LNCaP clone FGC (cell line): ENCODE data around the gene TM4SF4.

Experiments used
- DNase-seq: peaks from one replicate; pipeline ENCODE4 v3.0.0-alpha.2; 2011; ENCODE audit warnings: low read depth
- H3K4me3 ChIP-seq: 2 replicates; pipeline ENCODE4 v1.5.1; 2011; ENCODE audit warnings: mild to moderate bottlenecking, low read depth, low read length, control low read depth
- TF ChIP-seq, protein P1 (sequence below): IDR thresholded peaks from 2 replicates; pipeline ENCODE4 v1.5.1; 2012; ENCODE audit warnings: mild to moderate bottlenecking; ENCODE audit not compliant: control insufficient read depth, insufficient read depth; ENCODE audit errors: extremely low read depth

The TM4SF4 gene

DNA sequence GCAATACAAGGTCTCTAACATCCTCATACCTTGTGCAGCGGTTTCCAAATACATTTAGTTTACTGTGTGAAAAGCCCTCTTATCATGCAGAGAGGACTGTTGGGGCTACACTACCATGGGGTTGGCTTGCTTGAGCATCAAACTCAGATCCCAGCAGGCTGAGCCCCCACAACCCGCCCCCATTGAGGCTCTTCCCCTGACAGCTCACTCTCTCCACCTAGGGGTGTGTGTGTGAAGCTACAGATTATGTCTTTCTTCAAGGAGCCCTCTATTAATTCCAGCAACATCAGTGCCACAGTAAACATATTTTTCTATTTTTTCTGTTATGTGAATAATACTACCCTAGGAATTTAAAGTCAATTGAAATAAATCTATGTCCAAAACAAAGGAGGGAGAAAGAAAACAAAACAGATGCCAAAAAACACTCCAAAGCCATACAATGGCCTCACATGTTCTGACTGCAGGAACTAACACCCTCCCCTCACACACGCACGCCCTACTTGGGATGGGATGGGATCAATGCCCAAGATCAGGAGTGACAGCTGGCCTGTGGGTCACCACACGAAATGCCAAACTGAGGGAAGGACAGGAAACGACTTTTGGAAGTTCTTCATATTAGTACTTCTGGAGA is 14.7 kb downstream of the TM4SF4 start:
- no peak overlapping the region for H3K4me3 ChIP-seq
- TF ChIP-seq, protein P1, sequence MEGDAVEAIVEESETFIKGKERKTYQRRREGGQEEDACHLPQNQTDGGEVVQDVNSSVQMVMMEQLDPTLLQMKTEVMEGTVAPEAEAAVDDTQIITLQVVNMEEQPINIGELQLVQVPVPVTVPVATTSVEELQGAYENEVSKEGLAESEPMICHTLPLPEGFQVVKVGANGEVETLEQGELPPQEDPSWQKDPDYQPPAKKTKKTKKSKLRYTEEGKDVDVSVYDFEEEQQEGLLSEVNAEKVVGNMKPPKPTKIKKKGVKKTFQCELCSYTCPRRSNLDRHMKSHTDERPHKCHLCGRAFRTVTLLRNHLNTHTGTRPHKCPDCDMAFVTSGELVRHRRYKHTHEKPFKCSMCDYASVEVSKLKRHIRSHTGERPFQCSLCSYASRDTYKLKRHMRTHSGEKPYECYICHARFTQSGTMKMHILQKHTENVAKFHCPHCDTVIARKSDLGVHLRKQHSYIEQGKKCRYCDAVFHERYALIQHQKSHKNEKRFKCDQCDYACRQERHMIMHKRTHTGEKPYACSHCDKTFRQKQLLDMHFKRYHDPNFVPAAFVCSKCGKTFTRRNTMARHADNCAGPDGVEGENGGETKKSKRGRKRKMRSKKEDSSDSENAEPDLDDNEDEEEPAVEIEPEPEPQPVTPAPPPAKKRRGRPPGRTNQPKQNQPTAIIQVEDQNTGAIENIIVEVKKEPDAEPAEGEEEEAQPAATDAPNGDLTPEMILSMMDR, result peak; percentile 50
- no peak for DNase-seq

DNA sequence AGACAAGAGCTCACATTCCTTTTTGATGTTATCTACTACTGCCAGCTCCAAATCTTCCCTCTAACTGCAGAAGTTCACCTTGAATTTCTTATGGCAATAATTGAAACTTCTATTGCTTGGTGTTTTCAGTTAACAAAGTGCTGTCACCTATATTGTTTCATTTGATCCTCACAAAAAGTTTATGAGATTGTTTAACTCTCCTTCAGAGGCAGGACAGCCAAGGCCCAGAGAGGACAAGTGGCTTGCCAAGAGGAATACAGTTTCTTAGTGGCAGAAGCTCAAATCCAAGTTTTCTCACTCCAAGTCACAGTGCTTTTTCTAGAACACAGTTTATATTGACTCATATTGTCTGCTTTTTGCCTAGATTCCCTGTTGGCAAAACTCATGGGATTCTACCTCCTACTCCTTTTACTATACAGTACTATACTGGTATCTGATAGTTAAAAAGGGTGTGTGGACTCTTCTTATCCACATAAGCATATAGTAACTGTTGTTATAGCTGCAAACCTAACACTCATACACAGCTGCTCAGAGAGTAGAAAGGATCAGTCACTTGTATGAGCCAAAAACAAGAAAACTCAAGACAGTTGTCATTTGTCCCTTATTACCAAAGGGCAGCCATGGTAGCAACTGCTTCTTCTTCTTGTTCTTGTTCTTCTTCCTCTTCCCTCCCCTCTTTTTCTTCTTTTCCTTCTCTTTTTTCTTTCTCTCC is 15.9 kb downstream of the TM4SF4 start:
- TF ChIP-seq, protein P1, result no peak
- peak; percentile 63 for DNase-seq
- no peak overlapping the region for H3K4me3 ChIP-seq

DNA sequence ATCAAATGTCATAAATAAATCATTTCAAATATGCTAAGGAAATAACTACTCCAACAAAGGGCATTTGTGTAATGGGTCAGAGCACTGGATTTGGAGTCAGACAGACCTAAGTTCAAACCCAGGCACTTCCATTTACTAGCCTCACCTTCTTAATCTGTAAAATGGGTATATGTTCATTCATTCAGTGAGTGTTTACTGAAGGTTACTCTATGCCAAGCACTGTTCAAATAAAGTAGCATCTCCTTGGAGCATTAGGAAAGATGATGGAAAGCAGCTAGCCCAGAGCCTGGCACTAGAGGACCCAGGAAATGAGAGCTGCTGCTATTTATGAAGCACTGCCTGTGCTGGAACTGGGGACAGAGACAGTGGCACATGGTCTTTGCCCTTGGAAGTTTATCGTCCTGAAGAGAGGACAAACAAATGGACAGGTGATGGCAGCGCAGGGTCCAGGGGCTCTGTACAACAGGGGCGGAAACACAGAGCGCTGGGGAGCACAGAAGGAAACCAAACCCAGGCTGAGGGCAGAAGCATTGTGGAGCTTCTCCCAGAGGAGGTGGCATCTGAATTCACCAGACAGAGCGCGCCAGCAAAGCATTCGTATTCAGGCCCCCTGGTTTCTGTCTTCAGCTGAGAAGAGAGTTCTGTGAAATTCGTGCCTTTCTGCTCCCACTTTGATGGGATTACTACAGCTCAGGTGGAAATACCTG is 19.0 kb downstream of the TM4SF4 start:
- H3K4me3 ChIP-seq, result no peak overlapping the region
- DNase-seq, result no peak
- TF ChIP-seq, protein P1, result no peak

- TF ChIP-seq, protein P1, result peak; percentile 84
- DNase-seq, result no peak
- no peak overlapping the region for H3K4me3 ChIP-seq
Observed at GRCh38 chr3:149494022-149494758, 19.7 kb downstream of the TM4SF4 start.

- DNase-seq, result no peak
- TF ChIP-seq, protein P1, result no peak
- H3K4me3 ChIP-seq, result no peak overlapping the region
Observed at GRCh38 chr3:149494759-149495580, 20.5 kb downstream of the TM4SF4 start.

DNA sequence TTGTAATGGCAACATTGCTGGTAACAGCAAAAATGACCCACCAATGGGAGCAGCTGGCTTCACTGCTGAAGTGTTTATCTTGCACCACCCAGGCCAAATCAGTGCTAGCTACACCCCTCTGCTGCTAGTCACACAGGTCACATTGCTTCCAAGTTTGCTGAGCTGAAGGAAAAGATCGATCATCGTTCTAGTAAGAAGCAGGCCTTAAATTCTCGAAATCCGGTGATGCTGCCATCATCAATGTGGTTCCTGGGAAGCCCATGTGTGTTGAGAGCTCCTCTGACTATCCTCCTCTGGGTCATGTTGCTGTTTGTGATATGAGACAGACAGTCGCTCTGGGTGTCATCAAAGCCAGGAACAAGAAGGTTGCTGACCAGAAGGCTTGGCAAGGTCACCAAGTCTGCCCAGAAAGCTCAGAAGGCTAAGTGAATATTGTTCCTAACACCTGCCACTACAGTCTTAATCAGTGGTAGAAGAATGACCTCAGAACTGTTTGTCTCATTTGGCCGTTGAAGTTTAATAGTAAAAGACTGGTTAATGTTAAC is 21.2 kb downstream of the TM4SF4 start:
- TF ChIP-seq, protein P1, result no peak
- no peak overlapping the region for H3K4me3 ChIP-seq
- DNase-seq, result no peak
